LNCAP (cell line): ENCODE results near the gene ZNF853.

Experiments used
- TF ChIP-seq, protein P1 (sequence below): fragments of 450-650 bp; IDR thresholded peaks from 2 replicates; pipeline ENCODE4 v1.5.1; 2017; ENCODE audit warnings: mild to moderate bottlenecking

ZNF853 gene

DNA sequence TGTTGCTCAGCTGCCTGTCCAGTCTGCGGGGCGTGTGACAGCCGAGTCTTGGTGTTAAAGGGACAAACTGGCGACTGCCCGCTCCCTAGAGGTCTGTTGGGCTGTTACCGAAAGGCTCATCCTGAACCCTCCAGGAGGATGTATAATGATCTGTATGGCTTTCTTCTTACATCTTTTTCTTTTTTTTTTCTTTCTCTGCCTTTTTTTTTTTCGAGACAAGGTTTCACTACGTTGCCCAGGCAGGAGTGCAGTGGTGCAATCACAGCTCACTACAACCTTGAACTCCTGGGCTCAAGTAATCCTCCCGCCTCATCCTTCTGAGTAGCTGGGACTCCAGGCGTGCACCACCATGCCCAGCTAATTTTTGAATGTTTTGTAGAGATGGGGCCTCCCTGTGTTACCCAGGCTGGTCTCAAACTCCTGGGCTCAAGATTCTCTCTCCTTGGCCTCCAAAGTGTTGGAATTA lies 24.7 kb upstream of the ZNF853 start:
- TF ChIP-seq, protein P1, sequence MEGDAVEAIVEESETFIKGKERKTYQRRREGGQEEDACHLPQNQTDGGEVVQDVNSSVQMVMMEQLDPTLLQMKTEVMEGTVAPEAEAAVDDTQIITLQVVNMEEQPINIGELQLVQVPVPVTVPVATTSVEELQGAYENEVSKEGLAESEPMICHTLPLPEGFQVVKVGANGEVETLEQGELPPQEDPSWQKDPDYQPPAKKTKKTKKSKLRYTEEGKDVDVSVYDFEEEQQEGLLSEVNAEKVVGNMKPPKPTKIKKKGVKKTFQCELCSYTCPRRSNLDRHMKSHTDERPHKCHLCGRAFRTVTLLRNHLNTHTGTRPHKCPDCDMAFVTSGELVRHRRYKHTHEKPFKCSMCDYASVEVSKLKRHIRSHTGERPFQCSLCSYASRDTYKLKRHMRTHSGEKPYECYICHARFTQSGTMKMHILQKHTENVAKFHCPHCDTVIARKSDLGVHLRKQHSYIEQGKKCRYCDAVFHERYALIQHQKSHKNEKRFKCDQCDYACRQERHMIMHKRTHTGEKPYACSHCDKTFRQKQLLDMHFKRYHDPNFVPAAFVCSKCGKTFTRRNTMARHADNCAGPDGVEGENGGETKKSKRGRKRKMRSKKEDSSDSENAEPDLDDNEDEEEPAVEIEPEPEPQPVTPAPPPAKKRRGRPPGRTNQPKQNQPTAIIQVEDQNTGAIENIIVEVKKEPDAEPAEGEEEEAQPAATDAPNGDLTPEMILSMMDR = no peak

DNA sequence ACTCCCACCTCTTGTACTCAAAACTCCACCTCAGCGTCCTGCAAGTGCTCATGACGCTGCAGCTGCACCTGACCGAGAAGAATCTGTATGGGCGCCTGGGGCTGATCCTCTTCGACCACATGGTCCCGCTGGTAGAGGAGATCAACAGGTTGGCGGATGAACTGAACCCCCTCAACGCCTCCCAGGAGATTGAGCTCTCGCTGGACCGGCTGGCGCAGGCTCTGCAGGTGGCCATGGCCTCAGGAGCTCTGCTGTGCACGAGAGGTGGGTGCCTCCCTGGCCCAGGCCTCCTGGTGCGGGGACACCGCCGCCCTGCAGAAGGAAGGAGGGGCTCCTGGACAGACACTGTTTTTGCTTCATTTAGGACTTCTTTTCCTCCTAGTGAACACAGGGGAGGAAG lies 15.3 kb upstream of the ZNF853 start:
- TF ChIP-seq, protein P1 = no peak

DNA sequence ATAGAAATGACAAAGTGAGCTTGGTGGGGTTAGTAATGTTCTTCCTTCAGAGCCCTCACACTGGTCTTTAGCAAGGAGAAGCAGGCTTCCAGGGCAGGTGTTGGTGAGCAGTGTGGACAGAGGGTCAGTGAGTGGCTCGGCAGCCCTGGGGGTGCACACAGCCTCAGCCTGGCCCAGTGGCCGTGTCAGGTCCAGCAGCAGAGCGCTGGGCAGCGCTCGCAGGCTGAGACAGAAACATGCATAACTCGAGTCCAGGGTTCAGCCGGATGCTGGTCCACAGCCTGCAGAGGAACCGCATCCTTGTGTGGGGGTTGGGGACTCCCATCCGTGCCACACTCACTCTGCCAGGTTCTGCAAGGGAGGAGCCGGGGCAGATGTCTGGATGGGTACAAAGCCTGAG lies 11.0 kb upstream of the ZNF853 start:
- TF ChIP-seq, protein P1 = no peak

DNA sequence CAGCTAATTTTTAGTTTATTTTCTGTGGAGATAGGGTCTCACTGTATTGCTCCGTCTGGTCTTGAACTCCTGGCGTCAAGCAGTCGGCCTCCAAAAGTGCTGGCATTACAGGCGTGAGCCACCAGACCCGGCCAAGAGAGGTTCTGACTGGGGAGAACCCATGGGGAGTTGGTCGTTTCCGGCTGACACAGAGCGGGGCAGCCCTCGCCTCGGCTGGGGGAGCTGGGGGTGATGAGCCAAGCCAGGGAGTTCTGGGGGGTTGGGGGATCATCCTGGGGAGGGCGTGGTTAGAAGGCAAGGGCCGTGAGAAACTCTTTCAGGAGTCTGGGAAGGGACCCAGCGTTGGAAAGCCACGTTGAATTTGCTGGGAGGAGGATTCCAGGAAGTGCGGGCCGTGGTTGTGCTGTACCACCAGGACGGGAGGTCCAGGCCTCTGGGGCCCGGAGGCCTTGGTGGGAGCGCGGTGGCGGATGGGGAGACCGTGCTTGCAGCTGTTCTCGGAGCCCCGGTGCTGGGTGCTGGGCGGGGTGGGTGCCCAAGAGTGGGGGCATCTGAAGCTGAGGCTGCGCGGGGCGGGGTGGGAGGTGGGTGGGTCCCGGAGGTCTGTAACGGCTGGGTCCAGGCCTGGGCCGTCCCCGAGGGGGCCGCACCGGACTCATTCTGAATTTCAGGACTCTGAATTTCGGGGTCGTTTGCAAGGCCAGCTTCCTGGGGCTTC lies 8.4 kb upstream of the ZNF853 start:
- TF ChIP-seq, protein P1 = no peak

DNA sequence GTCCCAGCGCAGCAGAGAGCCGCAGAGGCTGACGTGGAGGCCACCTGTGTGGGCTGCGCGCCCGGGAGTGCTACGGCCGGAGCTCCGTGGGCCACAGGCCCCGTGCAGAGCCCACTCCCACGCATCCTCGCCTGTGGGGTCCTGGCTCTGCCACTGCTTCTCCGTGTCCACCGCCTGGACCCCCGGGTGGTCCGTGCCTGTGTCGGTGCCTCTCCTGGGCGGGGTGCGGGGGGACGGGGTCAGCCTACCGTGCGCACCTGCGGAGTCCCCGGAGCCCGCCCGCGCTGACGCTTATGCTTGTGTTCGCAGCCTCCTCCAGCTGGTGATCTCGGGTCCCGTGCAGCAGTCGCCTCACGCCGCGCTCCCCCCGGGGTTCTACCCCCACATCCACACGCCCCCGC lies 7.8 kb upstream of the ZNF853 start:
- TF ChIP-seq, protein P1 = no peak

DNA sequence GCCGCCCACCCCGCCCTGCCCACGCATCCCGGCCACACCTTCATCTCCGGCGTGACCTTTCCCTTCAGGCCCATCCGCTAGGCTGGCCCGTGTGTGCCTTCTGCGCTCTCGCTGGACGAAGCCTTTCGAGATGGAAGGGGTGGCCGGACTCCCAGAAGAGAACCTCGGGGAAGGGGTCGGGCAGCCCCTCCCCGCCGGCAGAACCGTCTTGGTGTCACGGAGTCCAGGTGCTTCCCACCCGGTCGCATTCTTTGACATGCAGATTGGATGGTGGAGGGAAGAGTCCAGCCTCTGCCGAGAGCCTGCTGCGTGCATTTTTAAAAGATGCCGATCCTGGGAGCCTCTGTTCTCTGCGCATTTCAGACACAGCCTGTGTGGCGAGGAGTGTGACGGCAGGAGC lies 7.3 kb upstream of the ZNF853 start:
- TF ChIP-seq, protein P1 = no peak

DNA sequence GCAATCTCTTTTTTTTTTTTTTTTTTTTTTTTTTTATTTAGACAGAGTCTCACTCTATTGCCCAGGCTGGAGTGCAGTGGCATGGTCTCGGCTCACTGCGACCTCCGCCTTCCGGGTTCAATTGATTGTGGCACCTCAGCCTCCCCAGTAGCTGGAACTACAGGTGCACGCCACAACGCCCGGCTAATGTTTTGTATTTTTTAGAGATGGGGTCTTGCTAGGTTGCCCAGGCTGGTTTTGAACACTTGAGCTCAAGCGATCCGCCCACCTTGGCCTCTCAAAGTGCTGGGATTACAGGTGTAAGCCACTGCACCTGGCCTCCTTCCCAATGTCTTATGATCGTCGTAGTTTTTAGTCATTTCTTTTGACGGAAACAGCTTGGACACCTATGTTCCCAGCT lies 6.6 kb upstream of the ZNF853 start:
- TF ChIP-seq, protein P1 = no peak

DNA sequence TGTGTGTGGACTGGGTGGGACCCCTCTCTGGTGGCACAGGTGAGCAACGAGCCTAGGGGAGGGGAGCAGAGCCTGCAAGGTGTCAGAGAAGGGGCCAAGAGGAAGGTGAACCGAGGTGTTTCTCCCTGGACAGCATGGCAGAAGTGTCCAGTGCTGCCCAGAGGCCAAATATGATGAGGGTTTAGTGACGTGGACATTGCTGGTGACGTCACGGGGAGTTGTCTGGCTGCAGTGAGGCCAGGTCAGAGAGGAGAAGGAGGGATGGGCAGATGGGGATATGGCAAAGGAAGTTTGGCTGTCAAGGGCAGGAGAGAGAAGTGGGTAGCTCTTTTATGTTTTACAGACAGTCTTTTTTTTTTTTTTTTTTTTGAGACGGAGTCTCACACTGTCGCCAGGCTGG lies 2.6 kb upstream of the ZNF853 start:
- TF ChIP-seq, protein P1 = no peak
